GM21576 (cell line): Measurements from ENCODE around the gene TOGARAM2.

ENCODE experiments used
- ATAC-seq: cut with Tn5 transposase; IDR thresholded peaks from one replicate; pipeline ENCODE4 v1.9.1; 2021; ENCODE audit warnings: mild to moderate bottlenecking, moderate library complexity; ENCODE audit not compliant: unreplicated experiment

Gene TOGARAM2

DNA sequence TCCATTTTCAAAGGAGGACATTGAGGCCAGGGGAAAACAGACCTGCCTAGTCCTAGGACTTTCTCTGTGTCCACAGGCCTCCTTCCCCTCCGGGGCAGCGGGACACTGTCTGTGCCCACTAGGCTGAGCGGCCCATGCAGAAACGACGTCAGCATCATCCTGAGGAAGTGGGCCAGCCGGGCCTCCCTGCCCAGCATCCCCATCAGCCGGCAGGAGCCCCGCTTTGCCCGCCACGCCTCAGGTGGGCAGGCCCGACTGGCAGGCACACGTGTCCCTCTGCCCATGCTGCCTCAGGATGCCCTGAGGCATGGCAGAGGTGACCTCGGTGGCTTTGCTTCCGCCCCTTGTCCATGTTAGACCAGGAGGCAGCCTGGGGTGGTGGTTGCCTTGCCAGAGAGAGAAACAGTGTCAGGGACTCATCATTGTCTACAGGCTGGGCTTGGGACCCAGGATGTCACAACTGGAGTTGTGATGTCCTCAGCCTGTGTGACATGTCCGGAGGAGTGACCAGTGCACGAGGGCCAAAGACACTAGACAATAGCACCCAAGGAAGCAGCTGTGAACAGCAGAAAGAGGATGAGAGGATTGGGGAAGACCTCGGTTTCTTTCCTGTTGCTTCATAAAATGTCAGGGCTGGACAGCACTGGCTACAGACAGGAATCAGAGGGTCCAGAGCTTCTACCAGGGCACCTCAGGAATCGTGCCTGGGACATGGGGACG lies 36.8 kb downstream of the TOGARAM2 start:
- ATAC-seq = no peak

DNA sequence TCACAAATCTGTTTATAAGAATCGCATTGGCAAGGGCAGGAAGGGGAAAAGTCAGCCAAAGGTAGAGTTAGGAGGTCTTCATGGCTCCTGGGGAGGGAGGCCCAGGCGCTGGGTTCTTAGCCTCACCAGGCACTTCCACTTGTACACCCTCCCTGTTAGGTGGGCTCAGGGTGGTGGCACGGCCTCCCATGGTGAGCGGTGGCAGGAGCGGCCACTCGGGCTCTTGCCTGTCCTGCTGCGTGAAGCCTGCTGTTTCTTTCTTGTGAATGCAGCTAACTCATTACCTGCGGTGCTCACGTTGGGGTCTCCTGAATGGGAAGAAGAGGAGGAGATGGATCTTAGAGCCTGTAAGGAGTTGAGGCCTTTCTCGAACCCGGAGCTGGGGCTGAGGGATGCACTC lies 40.8 kb downstream of the TOGARAM2 start:
- no peak for ATAC-seq

DNA sequence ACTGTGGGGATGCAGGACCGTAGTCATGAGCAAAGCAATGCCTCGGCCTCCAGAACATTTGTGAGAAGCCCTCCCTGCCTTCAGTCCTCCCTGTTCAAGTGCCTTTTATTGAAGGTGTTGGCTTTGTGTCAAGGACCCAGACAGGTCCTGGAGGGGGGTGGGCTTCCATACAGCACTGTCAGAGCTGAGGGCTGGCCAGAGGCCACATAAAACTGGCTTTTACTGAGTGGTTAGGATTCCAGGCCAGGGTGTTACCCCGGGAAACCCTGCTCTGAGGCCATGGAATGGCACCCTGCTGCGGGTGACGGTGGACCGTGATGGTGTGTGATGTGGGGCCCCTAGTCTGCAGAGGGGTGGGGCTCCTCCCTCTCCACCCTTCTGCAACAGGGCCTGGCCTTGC lies 41.6 kb downstream of the TOGARAM2 start:
- ATAC-seq = no peak

DNA sequence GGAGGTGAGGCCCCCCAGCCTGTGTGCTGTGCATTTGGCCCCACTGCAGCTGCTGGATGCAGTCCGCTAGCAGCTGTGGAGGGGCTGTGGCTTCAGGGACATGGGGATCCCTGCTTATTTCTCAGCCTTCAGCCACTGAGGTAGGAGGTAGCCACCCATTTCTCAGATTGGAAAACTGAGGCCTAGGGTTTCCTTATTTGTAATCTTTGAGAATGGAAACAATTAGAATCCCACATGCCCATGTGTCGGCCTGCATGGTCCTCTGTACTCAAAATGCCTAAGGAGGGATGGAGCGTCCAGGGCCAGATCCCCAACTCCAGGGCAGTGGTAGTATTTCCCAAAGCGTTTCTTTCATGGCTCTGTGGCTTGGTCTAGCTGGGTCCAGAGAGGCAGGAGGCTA lies 42.1 kb downstream of the TOGARAM2 start:
- no peak for ATAC-seq

DNA sequence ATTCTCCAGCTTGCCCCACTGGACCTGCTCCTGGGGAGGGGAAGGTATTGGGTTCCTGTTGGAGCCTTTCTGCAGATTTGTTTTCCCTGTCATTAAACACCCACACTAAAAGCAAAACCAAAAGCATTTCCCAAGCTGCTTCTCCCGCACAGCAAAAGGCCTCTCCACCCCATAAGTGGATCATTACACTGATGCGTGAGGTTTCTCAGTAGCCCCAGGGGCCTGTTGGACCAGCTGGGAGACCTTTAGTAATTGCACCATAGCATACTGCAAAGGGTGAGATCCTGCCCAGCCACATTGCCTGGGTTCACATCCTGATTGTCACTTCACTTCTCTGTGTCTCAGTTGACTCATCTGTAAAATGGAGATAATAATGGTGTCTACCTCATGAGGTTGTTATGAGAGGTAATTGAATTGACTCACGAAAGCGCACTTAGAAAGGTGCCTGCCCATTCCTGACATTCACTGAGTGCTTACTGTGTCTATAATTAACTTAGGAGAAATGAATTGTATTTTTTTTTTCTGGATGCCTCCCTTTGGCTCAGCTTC lies 43.9 kb downstream of the TOGARAM2 start:
- ATAC-seq = no peak

DNA sequence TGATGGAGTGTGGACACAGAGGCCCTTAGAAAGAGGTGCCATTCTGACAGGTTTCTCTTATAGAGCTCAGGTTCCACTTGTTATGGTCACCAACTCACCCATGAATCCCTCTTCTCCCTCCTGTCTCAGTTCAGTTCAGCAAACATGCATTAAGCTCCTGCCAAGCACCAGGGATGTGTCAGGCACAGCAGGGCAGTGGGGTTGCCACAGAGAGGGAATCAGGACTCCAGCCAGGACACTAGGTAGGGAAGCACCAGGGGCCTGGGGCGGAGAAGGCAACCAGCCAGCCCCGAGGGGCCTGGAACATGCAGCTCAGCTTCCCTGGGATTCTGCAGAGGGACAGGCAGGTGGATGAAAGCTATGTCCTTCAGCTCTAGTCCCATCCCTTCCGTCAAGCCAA lies 44.6 kb downstream of the TOGARAM2 start:
- no peak for ATAC-seq

DNA sequence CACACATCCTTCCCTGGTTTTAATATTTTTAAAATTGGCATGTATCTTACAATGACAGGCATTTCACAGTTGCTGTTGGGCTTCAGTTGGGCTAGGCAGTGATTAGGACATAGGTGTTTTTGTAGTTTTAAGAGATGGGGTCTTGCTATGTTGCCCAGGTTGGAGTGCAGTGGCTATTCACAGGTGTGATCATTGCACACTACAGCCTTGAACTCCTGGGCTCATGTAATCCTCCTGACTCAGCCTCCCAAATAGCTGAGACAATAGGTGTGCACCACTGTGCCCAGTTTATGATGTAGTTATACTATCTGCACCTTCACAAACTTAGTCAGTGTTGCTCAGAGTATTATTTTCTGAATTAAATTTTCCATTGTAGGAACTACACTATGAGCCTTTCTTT lies 49.9 kb downstream of the TOGARAM2 start:
- ATAC-seq = no peak

DNA sequence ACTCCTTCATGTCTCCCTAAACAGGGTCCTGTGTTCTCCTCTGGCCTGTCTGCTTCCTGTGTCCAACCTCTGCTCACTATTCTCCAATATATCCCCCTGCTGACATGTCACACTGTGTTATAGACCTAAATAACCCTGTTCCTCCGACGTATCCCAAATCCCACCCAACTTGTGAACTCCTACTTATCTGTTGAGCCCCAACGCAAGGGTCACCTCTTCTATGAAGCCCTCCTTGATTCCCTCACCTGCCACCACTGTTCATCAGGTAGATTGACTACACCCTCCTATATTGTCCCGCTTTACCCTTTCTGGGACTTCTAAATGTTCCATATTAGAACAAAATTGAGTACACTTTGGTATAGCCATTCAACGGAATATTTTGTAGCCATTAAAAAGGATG lies 51.1 kb downstream of the TOGARAM2 start:
- no peak for ATAC-seq

DNA sequence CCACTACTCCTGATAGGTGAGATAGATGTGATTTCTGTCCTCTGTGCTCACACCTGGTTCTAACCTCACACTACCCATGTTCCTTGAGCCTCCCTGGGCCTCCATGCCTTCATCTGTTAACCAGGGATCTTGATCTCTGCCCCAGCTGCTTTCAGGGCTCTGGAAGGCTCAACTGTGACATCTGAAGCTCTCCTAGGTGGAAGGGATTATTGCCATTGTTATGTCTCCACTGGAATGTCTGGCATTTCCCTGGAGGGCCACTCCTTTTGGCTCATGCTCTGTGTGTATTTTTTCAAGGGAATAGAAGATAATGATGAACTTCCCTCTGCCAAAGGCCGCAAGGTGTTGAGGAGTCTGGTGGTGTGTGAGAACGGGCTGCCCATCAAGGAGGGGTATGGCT lies 52.1 kb downstream of the TOGARAM2 start:
- no peak for ATAC-seq

DNA sequence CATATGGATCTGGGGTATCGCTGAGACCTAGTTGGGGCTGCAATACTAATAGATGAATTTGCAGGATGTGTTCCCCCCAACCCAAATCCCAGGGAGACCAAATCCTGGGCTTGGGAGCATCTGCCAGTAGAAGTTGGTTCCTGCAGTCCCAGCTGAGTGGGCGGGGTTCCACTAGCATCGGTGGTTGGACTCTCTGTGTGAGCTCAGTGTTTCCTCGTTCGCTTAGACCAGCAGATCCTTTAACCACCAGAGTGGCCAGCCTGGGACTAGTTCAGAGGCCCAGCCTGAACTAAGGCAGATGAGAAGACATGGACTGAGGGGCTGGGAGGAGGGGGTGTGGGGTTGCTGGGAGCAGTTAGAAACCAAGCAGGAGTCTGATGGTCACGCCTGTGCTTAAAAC lies 52.6 kb downstream of the TOGARAM2 start:
- no peak for ATAC-seq

DNA sequence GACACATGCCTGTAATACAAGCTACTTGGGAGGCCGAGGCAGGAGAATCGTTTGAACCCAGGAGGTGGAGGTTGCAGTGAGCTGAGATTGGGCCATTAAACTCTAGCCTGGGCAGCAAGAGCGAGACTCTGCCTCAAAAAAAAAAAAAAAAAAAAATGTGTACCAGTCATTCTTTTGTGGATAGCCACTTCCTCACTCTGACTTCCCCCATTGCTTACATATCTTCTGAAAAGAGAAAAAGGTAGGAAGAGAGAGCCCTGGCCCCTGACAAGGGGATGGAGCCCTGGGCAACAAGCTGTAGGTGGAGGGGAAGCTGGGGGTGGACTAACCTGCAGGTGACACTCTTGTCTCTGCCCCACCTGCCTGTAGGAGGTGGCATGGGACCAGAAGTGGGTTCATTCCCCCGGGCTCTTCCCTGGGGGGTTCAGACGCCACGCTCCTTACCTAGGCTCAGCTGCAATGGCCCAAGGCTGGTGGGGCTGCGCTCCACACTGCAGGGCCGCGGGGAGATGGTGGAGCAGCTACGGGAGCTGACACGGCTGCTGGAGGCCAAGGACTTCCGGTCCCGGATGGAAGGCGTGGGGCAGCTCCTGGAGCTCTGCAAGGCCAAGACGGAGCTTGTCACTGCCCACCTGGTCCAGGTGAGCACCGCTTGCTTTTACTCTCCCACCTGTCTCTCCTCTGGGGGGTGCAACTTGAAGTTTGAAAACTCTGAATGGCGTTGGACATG lies 54.1 kb downstream of the TOGARAM2 start:
- no peak for ATAC-seq

DNA sequence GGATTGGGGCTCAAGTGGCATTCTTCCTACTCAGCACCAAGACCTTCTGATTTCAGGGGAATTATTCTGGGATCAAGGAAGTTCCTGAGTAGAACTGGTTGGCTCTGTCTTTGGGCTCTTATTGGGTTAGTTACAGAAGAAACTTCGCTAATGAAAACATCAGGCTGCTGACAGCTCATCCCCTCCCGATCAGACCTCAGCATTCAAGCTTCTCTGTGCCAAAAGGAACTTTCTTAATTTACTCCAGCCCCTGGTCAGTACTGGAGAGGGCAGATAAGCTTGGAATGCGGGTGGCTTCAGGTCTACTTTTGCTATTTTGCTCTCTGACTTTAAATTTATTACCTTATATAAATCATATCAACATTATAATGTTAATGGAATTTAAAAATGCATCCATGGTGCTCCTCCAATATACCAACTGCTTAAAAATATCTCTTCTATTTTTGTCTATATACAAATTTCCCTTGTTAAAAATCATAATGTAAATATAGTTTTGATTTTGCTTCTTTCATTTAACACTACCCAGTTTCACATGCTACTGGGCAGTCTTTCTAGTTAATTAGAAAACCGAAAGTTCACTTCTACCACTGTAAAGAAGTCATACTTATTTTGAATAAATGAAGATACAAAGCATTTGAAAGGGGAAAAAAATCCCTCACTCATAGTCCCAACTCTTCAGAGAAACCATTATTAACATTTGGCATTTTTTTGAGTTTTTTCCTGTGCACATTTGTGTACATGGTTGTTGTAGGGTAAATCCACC lies 58.8 kb downstream of the TOGARAM2 start:
- peak; percentile 55 for ATAC-seq

DNA sequence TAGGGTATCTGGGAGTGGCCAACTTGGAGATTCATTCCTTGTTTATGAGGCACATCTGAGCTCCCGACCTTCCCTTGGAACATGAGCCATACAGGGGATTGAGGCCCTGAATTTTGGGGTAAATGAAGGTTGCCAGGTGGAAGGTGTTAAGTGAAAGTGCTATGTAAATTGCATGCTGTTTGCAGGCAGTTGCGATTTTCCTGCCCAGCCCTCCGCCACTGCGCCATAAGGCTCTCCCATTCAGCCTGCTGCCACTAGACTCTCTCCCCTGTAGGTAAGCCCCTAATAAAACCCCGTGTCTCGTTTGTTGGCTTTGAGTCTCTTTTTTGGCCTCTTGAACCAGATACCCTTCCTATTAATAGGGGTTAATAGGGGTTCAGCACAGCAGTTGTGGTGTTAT lies 59.5 kb downstream of the TOGARAM2 start:
- no peak for ATAC-seq

DNA sequence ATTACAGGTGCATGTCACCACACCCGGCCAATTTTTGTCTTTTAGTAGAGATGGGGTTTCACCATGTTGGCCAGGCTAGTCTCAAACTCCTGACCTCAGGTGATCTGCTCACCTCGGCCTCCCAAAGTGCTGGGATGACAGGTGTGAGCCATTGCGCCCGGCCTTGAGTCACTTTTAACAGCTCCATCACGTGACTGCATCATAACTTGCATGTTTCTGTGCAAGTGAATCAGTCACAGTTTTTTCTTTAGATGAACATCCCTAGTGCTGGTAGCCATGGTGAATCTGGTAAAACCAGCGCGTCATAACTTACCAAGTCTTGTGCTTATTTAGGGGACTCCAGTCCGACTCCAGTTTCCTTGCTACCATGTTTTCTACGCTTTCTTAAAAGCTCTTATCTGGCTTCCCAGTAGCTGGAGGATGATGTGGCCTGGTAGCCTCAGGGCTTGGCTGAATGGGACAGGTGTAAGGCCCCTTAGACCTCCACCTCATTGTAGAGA lies 60.1 kb downstream of the TOGARAM2 start:
- ATAC-seq = no peak

DNA sequence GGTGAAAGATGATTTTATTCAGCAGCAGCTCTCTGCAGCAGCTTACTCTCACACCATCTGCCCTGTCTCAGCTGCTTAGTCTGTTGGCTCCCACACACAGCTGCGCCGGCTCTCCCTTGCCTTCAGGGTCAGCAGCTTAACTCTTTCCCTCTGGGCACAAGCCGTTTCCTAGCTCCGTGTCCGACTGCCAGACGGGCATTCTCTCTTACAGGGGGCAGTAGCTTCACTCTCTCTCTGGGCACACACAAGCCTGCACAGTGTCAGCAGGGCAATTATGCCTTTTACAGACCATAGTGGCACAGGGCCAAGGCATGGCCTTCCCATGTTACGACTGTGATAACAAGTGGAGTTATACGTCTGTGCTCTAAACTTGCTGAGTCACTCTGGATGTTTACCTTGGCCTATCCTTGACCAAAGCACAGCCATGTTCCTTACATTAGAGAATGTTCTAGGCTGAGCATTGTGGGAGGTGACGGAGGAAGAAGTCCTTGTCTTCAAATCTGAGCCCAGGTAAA lies 61.5 kb downstream of the TOGARAM2 start:
- no peak for ATAC-seq

DNA sequence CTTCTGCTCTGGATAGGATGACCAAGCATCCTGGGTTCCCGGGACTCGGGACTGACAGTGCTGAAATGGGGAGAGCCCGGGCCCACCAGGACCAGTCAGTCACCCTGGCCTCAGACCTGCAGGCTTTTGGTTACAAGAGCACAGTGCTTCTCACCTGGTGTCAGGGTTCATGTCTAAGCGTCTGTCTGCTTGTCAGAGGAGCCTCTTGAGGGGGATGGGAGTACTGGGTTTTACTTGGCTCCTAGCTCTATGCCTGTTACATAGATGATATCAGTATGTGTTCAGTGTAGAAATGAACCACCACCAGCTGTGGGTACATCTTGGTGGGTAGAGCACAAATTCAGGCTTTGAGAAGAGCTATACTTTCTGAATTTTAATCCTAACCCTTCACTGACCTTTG lies 63.4 kb downstream of the TOGARAM2 start:
- no peak for ATAC-seq

DNA sequence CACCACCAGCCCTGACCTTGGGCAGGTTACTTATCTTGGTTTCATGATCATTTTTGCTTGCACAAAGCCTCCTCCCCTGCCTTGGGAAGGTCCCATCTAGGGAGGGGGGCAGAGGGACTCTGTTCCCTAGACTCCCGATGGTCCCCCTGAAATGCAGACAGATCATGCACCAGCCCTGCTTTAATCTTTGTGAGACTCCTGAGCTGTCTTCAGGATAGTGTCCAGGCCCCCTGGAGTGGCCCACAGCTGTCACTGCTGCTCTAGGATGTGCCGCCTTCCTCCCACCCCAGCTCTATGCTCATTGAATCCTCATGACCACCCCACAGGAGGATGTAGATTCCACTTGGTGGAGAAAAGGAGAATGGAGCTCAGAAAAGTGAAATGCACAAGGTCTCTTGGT lies 65.2 kb downstream of the TOGARAM2 start:
- no peak for ATAC-seq

DNA sequence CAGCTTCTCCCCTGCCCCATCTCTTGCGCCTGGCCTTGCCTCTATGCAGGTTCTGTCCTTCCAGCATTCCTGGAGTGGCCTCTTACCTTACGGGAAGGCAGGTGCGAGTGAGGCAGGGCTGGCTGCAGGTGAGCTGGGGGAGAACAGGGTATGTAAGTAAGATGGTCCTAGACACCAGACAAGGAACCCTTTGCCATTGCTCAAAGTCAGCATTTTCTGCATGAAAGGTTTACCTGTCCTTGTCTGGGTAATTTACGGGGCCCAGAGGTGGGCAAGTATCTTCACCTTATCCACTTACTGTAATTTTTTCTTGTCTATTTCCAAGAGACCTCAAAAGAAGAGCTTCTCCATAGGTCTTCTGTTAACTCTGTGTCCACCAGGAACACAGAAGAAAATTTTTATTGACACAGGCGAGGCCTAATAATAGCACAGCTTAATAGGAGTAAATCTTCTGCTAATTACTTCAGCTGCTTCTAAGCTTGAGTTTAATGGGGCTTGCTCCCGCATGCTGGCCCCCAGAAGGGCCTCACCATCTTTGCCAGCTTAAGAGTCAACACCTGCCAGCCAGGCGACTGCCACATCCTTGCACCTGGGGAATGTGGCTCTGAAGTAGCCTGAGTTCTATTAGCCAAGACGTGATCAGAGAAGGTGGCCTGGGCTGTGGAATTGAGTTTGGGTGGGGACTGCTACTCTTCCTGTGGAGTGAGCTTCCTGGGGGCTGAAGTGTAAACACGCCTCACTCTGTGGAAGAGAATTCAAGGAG lies 66.2 kb downstream of the TOGARAM2 start:
- no peak for ATAC-seq

DNA sequence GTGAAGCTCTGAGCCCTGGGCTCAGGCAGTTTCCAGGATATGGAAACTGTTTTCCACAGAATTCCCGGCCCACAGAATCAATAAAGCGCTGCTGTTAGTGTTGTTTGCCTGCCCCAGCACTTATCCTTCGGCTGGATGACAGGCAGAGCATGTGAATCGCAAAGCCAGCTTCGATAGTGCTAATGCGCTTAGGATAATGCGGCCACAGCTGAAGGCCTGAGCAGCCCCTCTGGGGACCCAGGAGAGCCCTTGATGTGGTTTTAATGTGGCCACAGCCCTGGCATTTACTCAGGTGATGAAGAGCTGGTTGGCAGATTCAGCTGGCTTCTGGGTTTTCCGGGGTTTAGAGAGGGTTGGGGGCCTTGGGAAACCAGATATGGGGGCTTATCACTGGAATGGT lies 69.5 kb downstream of the TOGARAM2 start:
- no peak for ATAC-seq

DNA sequence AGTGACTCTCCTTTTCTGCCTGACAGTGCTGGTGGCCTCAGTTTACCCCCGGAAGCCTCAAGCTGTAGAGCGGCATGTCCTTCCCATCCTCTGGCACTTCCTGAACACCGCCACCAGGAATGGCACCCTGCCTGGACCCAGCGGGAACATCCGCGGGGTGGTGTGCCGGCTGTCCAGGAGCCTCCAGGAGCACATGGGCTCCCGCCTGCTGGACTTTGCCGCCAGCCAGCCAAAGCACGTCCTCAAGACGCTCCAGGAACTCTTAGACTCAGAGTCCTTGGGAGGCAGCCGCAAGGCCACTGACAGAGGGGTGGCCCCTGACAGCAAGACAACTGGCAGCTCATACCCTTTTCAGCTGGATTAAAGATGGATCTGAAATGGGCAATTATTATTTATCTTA lies 70.6 kb downstream of the TOGARAM2 start:
- no peak for ATAC-seq

DNA sequence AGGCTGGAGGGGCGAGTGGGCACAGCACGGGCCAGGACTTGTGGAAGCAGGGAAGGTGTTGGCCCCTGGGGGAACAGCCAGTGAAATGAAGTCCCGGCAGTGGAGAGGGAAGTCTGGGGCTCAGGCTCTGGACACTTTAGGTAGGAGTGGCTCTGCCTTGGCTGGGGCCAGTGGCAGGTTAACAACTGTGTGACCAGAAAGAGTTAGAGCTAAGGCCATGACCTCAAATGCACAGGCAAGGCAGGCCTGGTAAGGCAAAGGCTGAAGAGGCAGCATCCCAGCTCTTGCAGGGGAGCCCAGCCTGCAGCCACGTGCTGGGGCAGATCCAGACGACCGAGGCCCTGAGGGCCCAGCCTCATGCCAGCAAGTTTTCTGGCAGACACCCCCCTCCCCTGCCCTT lies 71.7 kb downstream of the TOGARAM2 start:
- ATAC-seq = no peak
